ENCODE results near the gene FBXL4. TPM values are rescaled to one million over a fixed set of nuclear protein-coding genes. Genes with fewer than 3 reads are reported as not detected.

The FBXL4 gene
- 5.5 and 5.6 TPM in 2 replicates for polyA plus RNA-seq (2013)

GRCh38 chr6:98947411-98948292 is at the start of gene FBXL4:
Gene FBXL4 (minus strand): TSS chr6:98947946. CDS start chr6:98926988, 20,958 bp downstream.
- peak within 1 kb of the TSS; percentile 97 for H4K91ac ChIP-seq (ENCODE audit: low read depth, low read length)
- H3K27ac ChIP-seq (ENCODE audit: low read depth, low read length) = peak within 1 kb of the TSS; percentile 75
- peaks cover 6% of the 10 kb centered on the region for H3K79me1 ChIP-seq (ENCODE audit: low read length)
- peak within 1 kb of the TSS; percentile 93 for H3K4me3 ChIP-seq (ENCODE audit: low read depth, low read length)
- H4K8ac ChIP-seq (ENCODE audit: low read depth, low read length) = peak within 1 kb of the TSS; percentile 100
- no peak within 1 kb of the TSS for H2BK12ac ChIP-seq (ENCODE audit: low read length)
- peak within 1 kb of the TSS; percentile 97 for H2BK5ac ChIP-seq (ENCODE audit: low read depth, low read length, poor library complexity)
- no CpG with 5 or more reads among the region's 93 CpGs for WGBS (ENCODE audit: extremely low coverage, insufficient coverage, insufficient read length)
- peak within 1 kb of the TSS; percentile 98 for H2AFZ ChIP-seq (ENCODE audit: insufficient read depth, low read length, poor library complexity)
- peak; percentile 89 to 91 for DNase-seq
- peak within 1 kb of the TSS; percentile 71 for H3K4ac ChIP-seq (ENCODE audit: low read depth, low read length)
- H3K23ac ChIP-seq (ENCODE audit: low read length) = no peak within 1 kb of the TSS
- peaks cover 0 to 2% of the 10 kb centered on the region in 2 experiments for H3K36me3 ChIP-seq (ENCODE audit: control insufficient read depth in 1 of 2, insufficient read depth in 2 of 2, low read length in 2 of 2)
- peaks cover 2 to 3% of the 10 kb centered on the region in 2 experiments for H3K4me1 ChIP-seq (ENCODE audit: control insufficient read depth in 1 of 2, insufficient read depth in 2 of 2, low read length in 2 of 2)
- H3K9me3 ChIP-seq (ENCODE audit: insufficient read depth, low read depth, low read length) = no peaks in the 10 kb centered on the region
- peak within 1 kb of the TSS; percentile 100 for H4K12ac ChIP-seq (ENCODE audit: low read depth, low read length)
- H2AK5ac ChIP-seq (ENCODE audit: low read length) = peak within 1 kb of the TSS; percentile 71
- H3K18ac ChIP-seq (ENCODE audit: low read length) = peak within 1 kb of the TSS; percentile 97
- no peaks in the 10 kb centered on the region for H3K27me3 ChIP-seq (ENCODE audit: insufficient read depth, low read length)
- H3K4me2 ChIP-seq (ENCODE audit: low read length) = peak within 1 kb of the TSS; percentile 89
- H3K79me2 ChIP-seq (ENCODE audit: control insufficient read depth, insufficient read depth, low read length, poor library complexity) = peaks cover 5% of the 10 kb centered on the region
- H3K9ac ChIP-seq (ENCODE audit: low read length) = peak within 1 kb of the TSS; percentile 93
- H2BK120ac ChIP-seq (ENCODE audit: insufficient read depth, low read length, poor library complexity) = peak within 1 kb of the TSS; percentile 91
- peak within 1 kb of the TSS; percentile 99 for H3K14ac ChIP-seq (ENCODE audit: low read length)

- Histone ChIP-seq H2BK5ac (ENCODE audit: low read depth, low read length, poor library complexity) (no peak overlapping the region), H3K9me3 (ENCODE audit: insufficient read depth, low read depth, low read length) (no peaks in the 10 kb centered on the region), H3K23ac (ENCODE audit: low read length) (no peak overlapping the region), H3K27ac (ENCODE audit: low read depth, low read length) (no peak overlapping the region), H2AFZ (ENCODE audit: insufficient read depth, low read length, poor library complexity) (no peak overlapping the region), H4K12ac (ENCODE audit: low read depth, low read length) (no peak overlapping the region), H2BK12ac (ENCODE audit: low read length) (no peak overlapping the region), H3K36me3 (ENCODE audit: control insufficient read depth in 1 of 2, insufficient read depth in 2 of 2, low read length in 2 of 2) (no peaks in the 10 kb centered on the region), H3K9ac (ENCODE audit: low read length) (no peak overlapping the region), H3K27me3 (ENCODE audit: insufficient read depth, low read length) (no peaks in the 10 kb centered on the region), H3K14ac (ENCODE audit: low read length) (no peak overlapping the region), H2BK120ac (ENCODE audit: insufficient read depth, low read length, poor library complexity) (no peak overlapping the region), H3K4me2 (ENCODE audit: low read length) (no peak overlapping the region), H3K79me1 (ENCODE audit: low read length) (no peaks in the 10 kb centered on the region), H3K4me3 (ENCODE audit: low read depth, low read length) (no peak overlapping the region), H4K8ac (ENCODE audit: low read depth, low read length) (no peak overlapping the region), H3K4me1 (ENCODE audit: control insufficient read depth in 1 of 2, insufficient read depth in 2 of 2, low read length in 2 of 2) (no peaks in the 10 kb centered on the region), H3K18ac (ENCODE audit: low read length) (no peak overlapping the region), H2AK5ac (ENCODE audit: low read length) (no peak overlapping the region), H4K91ac (ENCODE audit: low read depth, low read length) (no peak overlapping the region), H3K4ac (ENCODE audit: low read depth, low read length) (no peak overlapping the region), H3K79me2 (ENCODE audit: control insufficient read depth, insufficient read depth, low read length, poor library complexity) (no peaks in the 10 kb centered on the region)
- no peak for DNase-seq
- WGBS (ENCODE audit: extremely low coverage, insufficient coverage, insufficient read length) = no CpG with 5 or more reads among the region's 1 CpG
These were observed 47.4 kb upstream of the FBXL4 start for GRCh38 chr6:98995116-98995515.

- Histone ChIP-seq H4K12ac (ENCODE audit: low read depth, low read length) (no peak overlapping the region), H3K79me1 (ENCODE audit: low read length) (no peaks in the 10 kb centered on the region), H2AK5ac (ENCODE audit: low read length) (no peak overlapping the region), H3K27me3 (ENCODE audit: insufficient read depth, low read length) (no peaks in the 10 kb centered on the region), H3K27ac (ENCODE audit: low read depth, low read length) (no peak overlapping the region), H3K36me3 (ENCODE audit: control insufficient read depth in 1 of 2, insufficient read depth in 2 of 2, low read length in 2 of 2) (no peaks in the 10 kb centered on the region), H3K4me3 (ENCODE audit: low read depth, low read length) (no peak overlapping the region), H4K8ac (ENCODE audit: low read depth, low read length) (no peak overlapping the region), H3K18ac (ENCODE audit: low read length) (no peak overlapping the region), H4K91ac (ENCODE audit: low read depth, low read length) (no peak overlapping the region), H2BK5ac (ENCODE audit: low read depth, low read length, poor library complexity) (no peak overlapping the region), H3K4ac (ENCODE audit: low read depth, low read length) (no peak overlapping the region), H3K23ac (ENCODE audit: low read length) (no peak overlapping the region), H3K4me1 (ENCODE audit: control insufficient read depth in 1 of 2, insufficient read depth in 2 of 2, low read length in 2 of 2) (no peaks in the 10 kb centered on the region), H3K9ac (ENCODE audit: low read length) (no peak overlapping the region), H2BK12ac (ENCODE audit: low read length) (no peak overlapping the region), H2BK120ac (ENCODE audit: insufficient read depth, low read length, poor library complexity) (no peak overlapping the region), H2AFZ (ENCODE audit: insufficient read depth, low read length, poor library complexity) (no peak overlapping the region), H3K79me2 (ENCODE audit: control insufficient read depth, insufficient read depth, low read length, poor library complexity) (no peaks in the 10 kb centered on the region), H3K14ac (ENCODE audit: low read length) (no peak overlapping the region), H3K4me2 (ENCODE audit: low read length) (no peak overlapping the region), H3K9me3 (ENCODE audit: insufficient read depth, low read depth, low read length) (no peaks in the 10 kb centered on the region)
- WGBS (ENCODE audit: extremely low coverage, insufficient coverage, insufficient read length) = no CpG with 5 or more reads among the region's 1 CpG
- DNase-seq = no peak
These were observed 44.8 kb upstream of the FBXL4 start for GRCh38 chr6:98992535-98992934.

- Histone ChIP-seq H2AK5ac (ENCODE audit: low read length) (no peak overlapping the region), H3K4me3 (ENCODE audit: low read depth, low read length) (no peak overlapping the region), H2AFZ (ENCODE audit: insufficient read depth, low read length, poor library complexity) (no peak overlapping the region), H3K79me1 (ENCODE audit: low read length) (no peaks in the 10 kb centered on the region), H3K14ac (ENCODE audit: low read length) (no peak overlapping the region), H4K12ac (ENCODE audit: low read depth, low read length) (no peak overlapping the region), H3K4me2 (ENCODE audit: low read length) (no peak overlapping the region), H3K36me3 (ENCODE audit: control insufficient read depth in 1 of 2, insufficient read depth in 2 of 2, low read length in 2 of 2) (no peaks in the 10 kb centered on the region), H4K8ac (ENCODE audit: low read depth, low read length) (no peak overlapping the region), H2BK120ac (ENCODE audit: insufficient read depth, low read length, poor library complexity) (no peak overlapping the region), H3K27me3 (ENCODE audit: insufficient read depth, low read length) (no peaks in the 10 kb centered on the region), H2BK12ac (ENCODE audit: low read length) (no peak overlapping the region), H3K27ac (ENCODE audit: low read depth, low read length) (no peak overlapping the region), H2BK5ac (ENCODE audit: low read depth, low read length, poor library complexity) (no peak overlapping the region), H3K9ac (ENCODE audit: low read length) (no peak overlapping the region), H4K91ac (ENCODE audit: low read depth, low read length) (no peak overlapping the region), H3K4ac (ENCODE audit: low read depth, low read length) (no peak overlapping the region), H3K9me3 (ENCODE audit: insufficient read depth, low read depth, low read length) (no peaks in the 10 kb centered on the region), H3K18ac (ENCODE audit: low read length) (no peak overlapping the region), H3K23ac (ENCODE audit: low read length) (no peak overlapping the region), H3K79me2 (ENCODE audit: control insufficient read depth, insufficient read depth, low read length, poor library complexity) (no peaks in the 10 kb centered on the region), H3K4me1 (ENCODE audit: control insufficient read depth in 1 of 2, insufficient read depth in 2 of 2, low read length in 2 of 2) (no peaks in the 10 kb centered on the region)
- WGBS (ENCODE audit: extremely low coverage, insufficient coverage, insufficient read length) = no CpG with 5 or more reads among the region's 1 CpG
- no peak for DNase-seq
These were observed 38.4 kb upstream of the FBXL4 start for GRCh38 chr6:98986071-98986615.

All from trophoblast cell (in vitro differentiated cells and primary cell).